Stimulated activated CD8-positive, alpha-beta memory T cell treated with anti-CD3 and anti-CD28 coated beads, Interleukin-15, amount 100 ng/mL, for 48 hours (primary cell): Measurements from ENCODE around the gene PRKD2.

ENCODE experiments used
- DNase-seq, 2 donors: peaks; one replicate each; pipeline ENCODE4 v3.0.0-alpha.2; 2020; ENCODE audit warnings: low read depth in 2 of 2

Gene PRKD2

DNA sequence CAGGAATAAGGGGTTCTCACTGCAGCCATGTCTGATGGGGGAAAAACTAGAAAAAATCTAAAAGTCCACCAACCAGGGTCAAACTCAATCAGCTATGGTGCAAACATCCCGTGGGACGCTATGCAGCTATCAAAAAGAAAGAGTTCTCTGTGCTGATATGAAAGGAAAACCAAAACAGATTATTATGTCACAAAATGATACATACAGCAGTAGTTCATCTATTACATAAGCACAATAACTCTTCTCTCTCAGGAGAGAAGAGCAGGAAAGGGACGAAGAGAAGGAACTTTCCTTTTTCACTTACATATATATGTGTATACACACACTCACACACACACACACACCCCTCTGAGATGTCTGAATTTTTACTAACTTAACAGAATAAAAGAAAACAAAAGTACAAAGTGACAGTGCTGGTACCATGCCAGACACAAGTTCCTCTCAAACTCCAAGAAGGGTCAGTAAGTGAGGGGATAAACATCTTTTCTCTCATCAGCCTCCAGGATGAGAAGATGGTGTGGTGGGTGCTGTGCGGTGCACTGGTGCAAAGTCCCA is 26.1 kb upstream of the PRKD2 start:
- no peak for DNase-seq

DNA sequence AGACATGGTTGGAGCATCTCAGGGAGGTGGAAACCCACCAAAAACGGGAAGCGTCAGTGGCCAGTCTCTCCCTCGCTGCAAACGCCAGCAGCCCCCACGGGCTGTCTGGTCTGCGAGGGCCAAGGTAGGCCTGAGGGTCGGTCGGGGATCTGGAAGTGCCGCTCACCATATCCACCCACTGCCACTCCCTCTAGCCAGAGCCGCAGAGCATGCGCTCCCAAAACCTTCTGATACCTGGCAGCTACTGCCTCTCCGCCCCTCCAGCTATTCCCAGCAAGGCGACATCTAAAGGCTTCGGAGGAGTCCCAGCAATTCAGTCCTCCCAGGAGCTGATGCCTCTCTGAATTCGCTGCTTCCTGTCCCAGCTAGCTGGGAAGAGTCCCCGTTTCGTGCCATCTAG is 24.5 kb upstream of the PRKD2 start:
- DNase-seq = no peak

DNA sequence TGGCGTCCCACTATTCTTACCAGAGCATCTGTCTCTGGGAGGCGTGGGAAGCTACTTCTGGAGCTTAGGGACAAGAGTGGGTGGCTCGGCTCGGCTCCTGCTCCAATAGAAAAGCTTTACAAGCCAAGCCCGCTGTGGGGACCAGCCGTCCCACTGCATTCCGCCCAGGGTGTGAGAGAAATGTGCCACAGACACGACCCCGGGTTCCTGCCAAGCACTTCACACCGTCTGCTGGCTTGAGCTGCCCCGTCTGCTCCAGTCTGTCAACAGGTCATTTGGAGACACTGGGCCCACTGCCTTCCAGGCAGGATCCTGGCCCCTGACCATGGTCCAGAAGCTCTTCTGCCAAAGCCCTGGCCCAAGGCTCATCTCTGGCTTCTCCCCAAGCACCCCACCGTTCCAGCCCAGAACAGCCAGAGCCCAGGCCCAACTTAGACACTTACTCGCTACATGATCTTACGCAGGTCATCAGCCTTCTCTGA is 22.4 kb upstream of the PRKD2 start:
- no peak for DNase-seq

DNA sequence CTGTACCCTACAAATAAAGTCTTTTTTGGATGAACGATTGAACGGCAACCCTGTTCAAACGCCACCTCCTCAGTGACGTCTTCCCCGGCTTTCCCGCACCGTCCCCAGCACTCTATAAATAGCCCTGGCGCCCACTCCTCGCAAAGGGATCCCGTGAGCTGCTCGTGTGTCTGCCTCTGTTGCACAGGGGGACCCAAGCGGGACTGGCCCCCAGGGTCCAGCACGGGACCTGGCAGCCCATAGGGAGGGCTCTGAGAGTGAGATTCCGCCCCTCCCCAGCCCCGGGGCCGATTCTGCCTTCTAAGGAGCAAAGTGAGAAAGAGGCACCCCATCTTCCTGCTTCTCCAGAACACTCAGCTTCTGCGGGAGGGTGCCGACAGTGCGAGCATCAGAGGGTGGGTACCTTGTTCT is 20.9 kb upstream of the PRKD2 start:
- DNase-seq = no peak

DNA sequence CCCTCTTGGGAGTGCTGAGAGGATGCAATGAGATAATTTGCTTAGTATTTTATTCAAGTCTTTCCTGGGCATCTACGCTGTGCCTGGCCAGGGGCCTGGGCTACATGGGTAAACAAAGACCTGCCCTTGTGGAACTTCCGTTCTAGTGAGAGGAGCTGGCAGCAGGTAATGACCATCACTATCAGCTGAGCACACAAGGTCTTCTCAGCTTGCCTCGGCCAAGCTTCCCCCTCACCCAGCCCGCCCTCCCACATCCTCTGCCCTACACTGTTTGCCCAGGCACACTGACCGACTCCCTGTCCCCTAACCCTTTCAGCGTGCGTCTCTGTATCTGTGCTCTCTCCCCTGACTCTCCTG is 20.4 kb upstream of the PRKD2 start:
- no peak for DNase-seq

DNA sequence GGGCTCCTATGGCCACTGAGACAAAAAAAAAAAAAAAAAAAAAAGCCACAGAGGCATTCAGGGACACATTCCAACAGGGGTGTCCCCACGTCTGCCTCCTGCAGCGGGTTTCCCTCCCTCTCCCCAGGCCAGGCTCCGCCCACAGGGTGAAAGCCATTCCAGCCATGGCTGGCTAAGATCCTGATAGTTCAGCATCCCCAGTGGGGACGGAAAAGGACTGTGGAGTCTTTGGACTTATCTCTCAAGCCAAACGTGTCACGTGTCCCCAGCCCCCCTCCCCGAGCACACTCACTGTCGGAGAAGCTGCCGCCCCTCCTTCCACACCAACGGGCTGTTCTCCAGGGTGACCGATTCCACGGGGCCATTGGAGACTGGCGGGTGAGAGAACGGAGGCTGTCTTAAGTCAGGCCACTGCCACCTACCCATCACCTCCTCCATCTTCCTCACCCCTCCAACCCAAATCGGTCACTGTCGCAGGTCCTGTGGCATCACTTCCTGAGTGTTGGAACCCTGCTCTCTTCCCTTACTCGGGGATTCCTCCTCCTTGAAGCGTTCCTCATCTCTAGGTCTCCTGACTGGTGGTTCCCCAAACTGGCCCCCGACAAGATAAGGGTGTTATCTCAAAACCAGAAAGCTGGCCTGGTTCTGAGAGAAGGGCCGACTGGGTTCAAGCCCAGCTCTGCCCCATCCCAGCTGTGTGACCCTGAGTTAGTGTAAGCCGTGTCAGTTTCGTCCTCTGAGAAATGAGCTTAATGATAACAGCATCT is 19.8 kb upstream of the PRKD2 start:
- no peak for DNase-seq

DNA sequence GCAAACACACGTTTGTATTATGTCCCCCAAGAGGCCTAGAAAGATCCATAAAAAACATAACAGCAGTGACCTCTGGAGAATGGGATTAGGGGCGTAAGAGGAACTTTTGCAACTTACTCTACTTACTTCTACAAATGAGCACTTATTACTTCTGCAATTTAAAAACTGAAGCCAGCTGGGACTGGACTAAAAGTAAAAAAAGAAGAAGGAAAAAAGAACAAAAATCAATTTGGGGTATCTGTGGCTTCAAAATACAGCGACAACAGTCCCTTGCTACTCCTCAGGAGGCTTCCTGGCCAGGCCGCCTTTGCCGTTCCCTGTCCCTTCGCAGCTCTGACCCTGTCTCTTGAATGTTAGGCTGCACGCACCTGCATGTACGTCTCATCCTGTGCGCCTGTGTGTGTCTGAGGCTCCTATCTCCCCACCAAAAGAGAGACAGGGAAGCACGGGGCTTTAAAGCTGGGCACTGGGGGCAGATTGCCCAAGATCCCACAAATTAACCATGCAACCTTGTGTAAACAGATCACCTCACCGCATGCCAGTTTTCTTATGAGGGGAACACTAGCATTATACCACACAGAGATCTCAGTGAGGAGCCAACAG is 16.9 kb upstream of the PRKD2 start:
- DNase-seq = no peak

DNA sequence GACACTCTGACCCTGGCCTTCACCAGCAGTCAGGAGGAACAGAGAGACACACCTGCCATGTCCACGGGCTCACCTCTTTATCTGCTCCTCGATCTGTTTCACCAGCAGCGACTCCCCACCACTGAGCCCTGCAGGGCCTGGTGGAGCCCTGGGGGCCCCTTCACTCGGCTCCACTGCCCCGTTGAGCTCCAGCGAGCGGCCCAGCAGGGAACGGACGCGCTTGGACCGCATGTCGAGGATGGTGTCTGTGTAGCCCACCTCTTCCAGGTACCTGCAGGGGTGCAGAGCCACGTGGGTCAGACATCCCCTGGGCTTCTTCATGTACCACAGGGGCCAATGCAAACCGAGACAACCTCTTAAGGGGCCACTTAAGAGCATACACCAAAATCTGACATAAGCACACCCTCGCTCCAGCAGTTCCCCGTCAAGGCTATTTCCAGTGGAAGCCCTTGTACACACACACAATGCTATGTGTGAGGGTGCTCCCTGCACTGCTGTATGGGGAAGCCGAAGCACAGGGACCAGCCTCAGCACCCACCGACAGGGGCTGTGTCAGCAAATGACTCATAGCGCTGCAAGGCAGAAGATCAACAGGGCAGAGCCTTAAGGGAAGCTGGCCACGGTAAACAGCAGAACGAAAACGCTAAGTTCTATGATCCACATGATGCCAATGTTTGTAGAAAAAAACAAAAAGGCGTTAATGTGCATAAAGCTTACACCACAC is 16.2 kb upstream of the PRKD2 start:
- DNase-seq = no peak

DNA sequence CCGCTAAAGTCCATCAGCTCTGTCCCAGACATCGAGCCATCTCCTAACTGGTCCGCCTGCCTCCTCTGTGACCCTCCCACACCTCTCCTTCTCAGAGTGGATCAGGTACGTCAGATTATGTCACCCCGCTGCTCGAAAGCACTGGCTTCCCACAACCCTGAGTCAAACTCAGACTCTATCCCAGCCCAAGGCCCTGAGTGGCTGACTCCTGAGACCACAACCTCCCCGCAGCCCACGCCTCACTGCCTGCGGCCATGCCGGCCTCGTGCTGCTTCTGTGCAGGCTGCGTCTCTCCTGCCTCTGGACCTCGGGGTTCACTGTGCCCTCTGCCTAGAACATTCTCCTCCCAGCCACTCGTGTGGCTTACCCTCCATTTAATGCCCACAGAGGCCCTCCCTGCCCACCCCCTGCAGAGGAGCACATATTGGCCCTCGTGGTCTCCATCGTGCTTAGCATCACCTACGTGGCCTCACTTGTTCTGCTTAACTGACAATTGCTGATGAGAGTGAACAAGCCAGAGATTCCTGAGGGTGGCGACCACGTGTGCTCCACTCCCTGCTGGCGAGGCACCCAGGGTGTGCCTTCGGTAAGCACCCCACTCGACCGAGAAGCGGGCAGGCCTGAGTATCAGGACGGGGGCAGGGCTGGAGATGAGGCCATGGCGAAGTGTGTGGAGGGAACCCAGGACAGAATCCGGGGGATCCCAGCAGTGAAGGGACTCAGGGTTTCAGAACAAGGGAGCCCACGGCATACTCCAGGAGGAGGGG is 15.4 kb upstream of the PRKD2 start:
- DNase-seq = no peak

DNA sequence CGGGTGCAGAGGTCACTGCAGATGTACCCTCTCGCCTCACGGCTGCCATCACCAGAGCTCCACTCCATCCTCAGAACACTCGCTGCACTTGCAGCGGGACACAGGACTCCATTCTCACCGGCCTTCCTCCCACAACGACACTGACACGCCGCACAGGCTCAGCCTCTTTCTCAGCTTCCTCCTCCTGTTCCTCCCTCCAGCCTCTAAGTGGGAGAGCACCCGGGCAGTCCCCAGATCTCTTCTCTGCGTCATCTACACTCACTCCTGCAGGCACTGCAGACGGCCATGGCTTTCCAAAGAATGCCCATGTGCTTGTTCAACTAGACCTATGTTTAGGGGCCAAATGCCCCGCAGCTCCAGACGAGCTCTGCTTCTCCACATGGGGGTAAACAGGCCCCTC is 14.7 kb upstream of the PRKD2 start:
- DNase-seq = no peak

DNA sequence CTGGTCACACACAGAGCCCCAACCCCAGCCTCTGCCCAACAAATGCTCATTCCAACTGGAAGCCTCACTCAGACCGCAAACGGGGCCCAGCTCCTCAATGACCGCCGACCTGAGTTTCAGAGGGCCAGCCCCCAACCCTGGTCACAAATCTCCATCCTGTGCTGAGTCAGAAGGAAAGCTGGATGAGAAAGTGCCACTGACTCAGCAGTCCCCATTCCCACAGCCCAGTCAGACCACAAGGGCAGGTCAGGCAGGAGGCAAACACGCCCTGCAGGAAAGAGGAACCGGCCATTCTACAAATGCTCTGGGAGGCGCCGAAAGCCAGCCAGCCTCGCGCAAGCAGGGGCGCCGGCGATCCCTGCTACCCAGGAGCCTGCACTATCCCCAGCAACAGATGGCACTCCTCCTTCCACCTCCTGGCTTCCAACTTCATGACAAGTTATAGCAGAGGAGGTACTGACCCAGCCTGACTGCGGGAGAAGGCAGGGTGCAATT is 14.1 kb upstream of the PRKD2 start:
- DNase-seq = no peak

DNA sequence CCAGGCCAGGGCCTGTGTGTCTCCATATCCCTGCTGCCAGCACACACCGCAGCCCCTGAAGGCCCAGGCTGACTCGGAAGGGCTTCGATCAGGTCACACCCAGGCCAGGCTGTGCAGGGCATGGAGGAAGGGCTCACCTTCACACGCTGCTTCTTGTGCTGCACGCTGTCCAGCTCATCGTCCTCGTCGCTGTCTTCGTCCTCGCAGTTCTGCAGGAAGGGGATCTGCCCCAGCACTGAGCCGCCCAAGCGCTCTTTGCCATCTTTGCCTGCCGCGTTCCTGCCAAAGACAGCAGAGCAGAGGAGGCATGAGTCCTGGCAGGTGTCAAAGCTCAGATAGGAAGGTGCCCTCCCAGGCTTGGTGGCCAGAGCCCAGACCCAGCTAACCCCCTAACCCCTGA is 13.7 kb upstream of the PRKD2 start:
- DNase-seq = no peak

DNA sequence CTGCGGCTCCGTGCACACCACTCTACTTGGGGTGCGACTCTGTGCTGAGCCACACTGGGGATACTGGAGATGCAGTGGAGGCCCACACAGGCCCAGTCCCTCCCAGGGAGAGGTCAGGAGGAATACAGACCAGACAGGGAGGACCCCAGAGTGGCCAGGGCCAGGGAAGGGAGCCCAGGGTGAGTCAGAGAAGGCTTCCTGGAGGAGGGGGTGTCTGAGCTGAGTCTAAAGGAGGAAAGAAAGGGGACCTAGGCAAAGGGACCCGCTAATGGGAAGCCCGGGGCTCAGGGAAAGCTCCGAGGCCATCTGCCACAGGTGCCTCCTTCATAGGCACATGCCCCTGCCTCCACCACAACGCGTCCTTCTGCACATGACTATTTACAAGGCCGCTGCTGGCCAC is 13.3 kb upstream of the PRKD2 start:
- DNase-seq = no peak

DNA sequence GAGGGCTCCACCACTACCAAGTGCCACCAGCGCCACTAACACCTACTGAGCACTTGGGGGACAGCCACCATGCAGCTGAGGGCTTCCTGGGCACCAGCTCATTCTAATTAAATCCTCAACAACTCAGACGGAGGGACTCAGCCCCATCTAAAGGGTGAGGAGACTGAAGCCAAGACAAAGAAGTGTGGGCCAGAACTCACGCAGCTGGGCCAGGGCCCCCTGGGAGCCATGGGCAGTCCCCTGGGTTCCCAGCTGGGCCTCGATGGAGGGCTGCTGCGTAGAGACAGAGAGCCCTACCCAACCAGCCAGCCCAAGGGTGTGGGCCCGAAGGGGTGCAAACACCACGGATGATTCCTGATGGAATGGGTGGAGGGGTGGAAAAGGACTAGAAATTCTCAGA is 12.8 kb upstream of the PRKD2 start:
- DNase-seq = no peak

DNA sequence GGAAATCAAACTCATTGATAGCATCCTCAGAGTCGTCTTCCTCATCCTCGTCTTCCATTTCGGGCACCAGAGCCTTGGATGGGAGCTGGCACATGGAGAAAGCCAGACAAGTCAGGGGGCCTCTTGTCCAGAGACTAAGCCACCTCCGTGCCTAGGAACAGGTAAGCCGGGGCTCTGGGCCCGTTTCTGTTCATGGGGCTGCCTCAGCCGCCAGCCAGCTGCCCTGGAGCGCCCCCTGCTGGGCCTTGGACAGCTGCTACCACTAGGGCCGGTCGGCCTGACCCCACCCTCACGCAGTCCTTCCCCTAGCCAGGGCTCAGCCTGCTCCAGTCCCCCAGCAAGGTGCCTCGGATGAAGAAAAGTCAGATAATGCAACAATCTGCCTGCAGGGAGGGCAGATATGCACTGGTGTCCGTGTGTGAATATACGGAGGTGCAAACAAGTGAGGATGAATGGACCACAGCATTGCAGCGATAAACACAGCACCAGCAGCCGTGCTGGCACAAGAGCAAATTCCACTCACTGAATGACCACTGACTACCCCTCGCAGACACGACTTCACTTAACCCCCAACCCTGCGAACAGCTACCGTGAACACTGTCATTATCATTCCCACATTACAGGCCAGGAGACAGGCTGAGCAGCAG is 11.9 kb upstream of the PRKD2 start:
- DNase-seq = peak; percentile 43 to 63

DNA sequence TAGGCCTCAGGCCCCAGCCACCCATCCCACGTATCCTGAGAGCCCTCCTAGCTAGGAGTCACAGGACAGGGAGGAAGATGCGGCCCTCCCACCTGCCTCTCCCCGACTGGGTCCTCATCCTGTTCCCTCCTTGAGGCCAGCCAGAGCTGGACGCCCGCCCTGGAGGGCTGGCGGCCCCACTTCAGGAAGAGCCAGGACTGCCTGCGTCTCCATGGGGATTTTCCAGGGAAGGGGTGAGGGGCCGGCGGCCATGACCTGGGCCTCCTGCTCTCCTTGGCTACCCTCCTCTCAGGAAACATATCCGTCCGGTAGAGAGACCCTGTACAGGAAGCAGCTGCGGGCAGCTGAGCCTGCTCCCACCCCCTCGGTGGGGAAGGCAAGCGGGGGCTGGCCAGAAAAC is 11.3 kb upstream of the PRKD2 start:
- DNase-seq = no peak

DNA sequence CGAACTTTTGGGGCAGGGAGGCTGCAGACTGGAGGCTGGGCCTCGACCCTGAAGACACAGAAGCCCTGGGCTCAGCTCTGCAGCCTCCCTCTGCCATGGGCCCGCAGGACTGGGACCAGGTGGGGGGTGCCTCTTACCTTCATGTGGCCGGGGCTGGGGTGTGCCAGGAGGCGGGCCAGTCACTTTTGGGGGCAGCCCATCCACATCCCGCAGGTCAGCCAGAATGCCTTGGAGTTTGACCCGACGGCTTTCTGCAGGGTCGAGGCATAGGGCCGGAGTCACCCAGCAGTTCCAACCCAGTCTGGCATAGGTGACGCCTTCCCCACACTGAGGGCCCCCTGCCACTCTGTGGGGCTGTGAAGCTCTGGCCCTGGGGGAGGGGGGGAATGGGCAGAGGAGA is 10.8 kb upstream of the PRKD2 start:
- DNase-seq = no peak

DNA sequence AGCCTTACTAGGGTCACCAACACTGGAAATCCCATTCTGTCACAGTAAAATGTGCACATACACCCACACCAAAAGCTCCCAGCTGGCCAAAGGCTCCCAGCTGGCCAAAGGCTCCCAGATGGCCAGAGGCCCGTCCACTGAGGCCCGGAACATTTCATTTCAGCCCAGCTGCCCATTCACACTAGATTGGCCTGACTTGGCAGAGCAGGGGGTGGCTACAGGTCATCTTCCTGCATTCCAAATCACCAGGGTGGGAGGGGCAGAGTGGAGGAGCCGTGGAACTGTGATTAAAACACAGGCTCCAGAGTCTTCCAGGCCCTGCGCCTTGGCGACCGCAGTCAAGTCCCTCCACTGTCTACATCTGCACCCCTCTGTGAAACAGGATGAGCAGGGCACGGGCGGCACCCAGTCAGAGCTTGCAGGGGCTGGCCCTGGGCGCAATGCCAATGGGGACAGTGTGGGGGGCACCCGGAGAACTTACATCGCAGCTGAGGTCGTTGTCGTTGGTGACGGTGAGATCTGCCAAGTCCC is 10.1 kb upstream of the PRKD2 start:
- no peak for DNase-seq

DNA sequence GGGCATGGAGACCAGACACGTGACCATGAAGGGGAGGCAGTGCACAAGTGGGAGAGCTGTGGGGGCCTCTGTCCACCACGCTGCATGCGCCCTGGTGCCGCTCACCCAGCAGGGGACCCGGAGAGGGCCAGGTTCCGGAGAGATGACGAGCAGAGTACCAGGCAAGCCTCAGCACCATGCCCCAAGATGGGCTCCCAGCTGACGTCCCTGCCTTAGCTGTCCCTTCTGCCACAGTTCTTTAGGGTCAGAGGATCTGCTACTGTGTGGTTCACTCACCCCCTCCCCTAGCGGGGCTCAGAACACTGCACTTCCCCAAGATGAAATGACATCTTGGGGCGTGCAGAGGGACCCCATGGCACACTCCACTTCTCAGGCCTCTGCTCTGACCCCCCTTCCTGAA is 9.6 kb upstream of the PRKD2 start:
- no peak for DNase-seq

DNA sequence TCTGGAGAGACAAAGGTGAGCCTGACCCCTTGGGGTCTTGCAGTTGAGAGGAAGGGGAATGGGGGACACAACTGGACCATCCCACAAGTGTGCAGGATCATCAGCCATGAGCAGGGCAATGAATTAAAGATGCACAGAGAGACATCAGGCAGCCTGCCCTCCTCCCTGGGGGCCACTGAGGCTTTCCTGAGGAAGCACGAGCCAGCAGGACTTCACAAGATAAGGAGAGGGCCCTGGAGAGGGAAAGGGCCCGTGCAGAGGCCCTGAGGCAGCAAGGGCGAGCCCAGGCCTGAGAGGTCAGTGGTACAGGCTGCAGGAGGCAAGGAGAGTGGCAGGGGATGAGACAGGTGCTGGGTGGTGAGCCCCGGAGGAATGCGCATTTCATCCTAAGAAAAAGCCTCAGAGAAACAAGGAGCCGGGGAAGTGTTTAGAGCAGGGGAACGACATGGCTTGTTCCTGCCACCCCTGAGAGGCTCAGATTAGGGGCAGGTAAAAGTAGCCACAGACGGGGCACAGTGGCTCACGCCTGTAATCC is 9.0 kb upstream of the PRKD2 start:
- DNase-seq = no peak
